NCI-H524 (cell line): ENCODE data around the gene THSD7B.
"Not testable (repeated sequence)": the region's sequence is repeated elsewhere in the genome, so short reads cannot be mapped to it uniquely, and the experiment has no call there.

ENCODE experiments used
- DNase-seq, 2 experiments: peaks; one replicate each; lab custom pipeline; 2025; lab: John Stamatoyannopoulos, UW

THSD7B gene, protein sequence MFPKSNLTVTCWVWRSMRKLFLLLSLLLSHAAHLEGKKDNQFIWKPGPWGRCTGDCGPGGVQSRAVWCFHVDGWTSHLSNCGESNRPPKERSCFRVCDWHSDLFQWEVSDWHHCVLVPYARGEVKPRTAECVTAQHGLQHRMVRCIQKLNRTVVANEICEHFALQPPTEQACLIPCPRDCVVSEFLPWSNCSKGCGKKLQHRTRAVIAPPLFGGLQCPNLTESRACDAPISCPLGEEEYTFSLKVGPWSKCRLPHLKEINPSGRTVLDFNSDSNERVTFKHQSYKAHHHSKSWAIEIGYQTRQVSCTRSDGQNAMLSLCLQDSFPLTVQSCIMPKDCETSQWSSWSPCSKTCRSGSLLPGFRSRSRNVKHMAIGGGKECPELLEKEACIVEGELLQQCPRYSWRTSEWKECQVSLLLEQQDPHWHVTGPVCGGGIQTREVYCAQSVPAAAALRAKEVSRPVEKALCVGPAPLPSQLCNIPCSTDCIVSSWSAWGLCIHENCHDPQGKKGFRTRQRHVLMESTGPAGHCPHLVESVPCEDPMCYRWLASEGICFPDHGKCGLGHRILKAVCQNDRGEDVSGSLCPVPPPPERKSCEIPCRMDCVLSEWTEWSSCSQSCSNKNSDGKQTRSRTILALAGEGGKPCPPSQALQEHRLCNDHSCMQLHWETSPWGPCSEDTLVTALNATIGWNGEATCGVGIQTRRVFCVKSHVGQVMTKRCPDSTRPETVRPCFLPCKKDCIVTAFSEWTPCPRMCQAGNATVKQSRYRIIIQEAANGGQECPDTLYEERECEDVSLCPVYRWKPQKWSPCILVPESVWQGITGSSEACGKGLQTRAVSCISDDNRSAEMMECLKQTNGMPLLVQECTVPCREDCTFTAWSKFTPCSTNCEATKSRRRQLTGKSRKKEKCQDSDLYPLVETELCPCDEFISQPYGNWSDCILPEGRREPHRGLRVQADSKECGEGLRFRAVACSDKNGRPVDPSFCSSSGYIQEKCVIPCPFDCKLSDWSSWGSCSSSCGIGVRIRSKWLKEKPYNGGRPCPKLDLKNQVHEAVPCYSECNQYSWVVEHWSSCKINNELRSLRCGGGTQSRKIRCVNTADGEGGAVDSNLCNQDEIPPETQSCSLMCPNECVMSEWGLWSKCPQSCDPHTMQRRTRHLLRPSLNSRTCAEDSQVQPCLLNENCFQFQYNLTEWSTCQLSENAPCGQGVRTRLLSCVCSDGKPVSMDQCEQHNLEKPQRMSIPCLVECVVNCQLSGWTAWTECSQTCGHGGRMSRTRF (N-terminal part only)

DNA sequence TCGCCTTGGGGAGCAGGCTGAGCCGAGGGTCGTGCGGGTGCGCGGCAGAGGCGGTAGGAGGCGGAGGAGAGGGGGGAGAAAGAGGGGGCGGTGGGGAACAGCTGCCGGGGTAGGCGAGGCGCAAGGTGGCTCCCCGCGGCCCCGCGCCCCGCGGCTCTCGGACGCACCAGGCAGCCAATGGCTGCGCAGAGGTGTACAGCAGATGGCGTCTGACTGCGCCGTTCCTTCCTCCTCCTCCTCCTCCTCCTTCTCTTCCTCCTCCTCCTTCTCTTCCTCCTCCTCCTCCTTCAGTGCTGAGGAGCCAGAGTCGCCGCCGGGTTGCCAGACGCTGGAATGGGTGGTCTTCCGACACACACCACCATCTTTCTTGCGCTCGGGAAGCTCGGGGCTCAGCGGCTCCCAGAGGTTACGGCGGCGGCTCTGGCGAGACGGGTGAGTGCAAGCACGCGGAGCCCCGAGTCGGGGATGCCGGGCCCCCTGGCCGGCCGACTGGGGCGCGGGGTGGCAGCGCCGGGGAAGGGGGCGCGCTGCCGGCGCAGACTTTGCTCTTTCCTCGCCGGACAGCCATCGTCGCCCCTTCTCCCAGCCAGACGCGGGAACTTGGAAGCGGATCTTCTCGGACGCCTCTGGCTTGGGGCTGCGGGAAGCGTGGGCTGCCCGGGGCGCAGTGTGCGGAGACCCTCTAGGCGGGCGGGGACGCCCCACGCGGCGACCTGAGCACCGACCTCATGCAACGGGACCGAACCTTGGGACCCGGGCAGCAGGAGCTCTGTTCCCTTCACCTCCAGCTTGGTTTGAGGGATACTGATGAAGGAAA lies at the start of gene THSD7B:
THSD7B (plus strand) TSS at position 290 of the 817 bp plus-strand sequence. CDS start 116,634 bp downstream, outside the sequence.
- peak; percentile 51 to 73 for DNase-seq

DNA sequence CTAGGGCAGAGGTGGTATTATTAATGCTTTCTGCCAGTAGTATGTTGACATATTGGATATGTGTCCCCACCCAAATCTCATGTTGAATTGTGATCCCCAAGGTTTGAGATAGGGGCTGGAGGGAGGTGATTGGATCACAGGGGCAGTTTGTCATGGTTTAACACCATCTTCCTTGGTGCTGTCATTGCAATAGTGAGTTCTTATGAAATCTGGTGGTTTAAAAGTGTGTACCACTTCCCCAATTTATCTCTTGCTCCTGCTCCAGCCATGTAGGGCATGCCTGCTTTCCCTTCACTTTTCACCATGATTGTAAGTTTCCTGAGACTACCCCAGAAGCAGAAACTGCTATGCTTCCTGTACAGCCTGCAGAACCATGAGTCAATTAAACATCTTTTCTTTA lies 47.1 kb upstream of the THSD7B start:
- no peak for DNase-seq

DNA sequence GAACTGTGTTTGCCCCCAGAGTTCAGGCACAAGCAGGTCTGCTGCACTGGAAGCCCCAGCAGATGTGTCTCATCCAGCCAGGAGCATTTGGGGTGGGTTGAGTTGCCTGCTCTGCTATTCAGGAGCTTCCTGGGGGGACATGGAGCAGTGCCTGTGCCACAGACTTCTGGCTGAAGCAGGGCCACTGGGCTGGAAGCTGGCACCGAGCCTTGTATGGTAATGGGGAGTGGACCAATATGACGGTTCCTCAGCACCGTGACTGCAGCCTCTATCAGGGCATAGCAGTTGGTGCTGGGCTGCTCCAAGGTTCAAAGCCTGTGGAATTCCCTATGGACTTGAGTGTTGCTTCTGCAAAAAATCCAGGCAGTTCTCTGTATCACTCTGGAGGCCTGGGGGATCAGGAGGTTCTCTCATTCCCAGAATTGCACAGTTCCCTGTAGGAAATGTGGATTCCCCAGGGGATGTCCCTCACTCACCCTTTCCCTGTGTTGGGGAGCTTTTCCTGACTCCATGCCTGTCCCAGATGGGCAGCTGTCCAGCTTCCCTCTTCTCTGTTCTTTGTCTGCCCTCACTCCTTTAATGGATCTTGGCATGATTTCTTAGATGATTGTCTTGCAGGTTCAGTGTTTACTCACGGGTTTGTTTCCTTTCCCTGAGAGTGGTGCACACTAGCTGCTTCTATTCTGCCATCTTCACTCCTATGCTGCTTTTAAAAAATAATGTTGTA lies 37.2 kb upstream of the THSD7B start:
- no peak for DNase-seq

DNA sequence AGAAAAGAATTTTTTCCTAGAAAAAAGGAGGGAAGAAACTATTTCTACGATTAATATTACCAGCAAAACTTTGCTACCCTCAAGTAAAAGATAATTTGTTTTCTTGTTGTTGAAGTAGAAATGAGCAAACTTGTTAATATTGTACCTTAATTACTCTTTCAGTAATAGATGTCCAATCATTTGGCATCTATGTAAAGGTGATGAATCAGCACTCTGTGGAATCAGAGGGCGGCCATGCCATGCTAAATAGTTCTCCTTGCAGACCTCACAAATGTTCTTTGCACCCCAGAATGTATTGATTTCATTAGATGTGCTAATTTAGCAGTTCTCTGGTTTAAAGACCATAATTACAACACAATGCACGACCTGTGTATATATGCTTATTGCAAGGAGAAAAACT lies 29.1 kb upstream of the THSD7B start:
- no peak for DNase-seq

DNA sequence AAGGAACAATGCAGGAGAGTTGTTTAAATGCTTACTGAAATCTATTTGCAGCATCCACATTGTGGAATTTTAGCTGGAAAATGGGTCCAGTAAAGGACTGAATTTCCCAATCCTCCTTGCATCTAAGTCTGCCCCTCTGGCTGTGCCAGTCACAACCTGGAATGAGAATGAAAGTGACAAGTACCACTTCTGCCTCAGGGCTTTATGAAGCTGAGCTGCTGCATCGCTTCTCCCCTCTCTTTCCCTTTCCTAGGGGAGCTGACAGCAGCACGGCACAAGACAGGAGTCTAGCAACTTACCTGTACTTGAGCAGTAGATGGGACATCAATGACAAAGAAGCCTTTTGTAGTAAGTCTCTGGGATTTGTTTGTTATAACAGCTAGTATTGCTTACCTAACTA lies 27.3 kb upstream of the THSD7B start:
- DNase-seq: peak in 1 of 2 experiments; percentile 13

DNA sequence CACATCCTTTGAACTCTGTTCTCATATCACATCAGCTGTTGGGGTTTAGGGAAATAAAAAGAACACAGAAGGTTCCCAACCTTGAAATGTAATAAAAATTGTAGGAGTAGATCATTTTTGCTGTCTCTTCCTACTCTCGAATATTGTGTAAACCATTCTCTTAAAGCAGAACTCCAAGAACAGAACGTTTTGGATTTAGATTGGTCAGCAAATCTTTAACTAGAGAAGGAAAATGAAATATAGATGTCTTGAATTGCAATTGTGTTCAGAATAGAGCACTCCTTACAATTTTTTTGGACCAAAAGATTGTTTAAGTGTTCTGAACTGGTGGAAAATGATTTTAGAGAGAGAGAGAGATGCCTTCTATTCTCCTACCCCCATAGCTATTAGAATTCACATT lies 23.9 kb upstream of the THSD7B start:
- no peak for DNase-seq

DNA sequence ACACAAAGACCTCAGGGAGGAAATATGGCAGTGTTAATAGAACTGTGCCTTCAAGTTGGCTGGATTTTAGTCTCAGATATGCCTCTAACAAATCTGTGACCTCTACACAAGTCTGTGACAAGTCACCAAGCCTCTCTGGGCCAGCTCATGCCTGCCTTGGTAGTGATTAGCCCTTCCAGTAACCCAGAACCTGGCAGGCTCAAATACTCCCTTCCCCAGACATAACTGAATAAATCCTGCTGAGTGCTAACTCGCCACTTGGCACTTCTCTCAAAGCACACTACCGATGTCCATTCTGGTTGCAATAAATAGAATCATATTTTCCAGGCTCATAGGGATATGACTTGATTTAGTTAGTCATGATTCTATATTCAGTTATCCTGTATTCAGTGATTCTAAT lies 15.3 kb upstream of the THSD7B start:
- DNase-seq: no peak

DNA sequence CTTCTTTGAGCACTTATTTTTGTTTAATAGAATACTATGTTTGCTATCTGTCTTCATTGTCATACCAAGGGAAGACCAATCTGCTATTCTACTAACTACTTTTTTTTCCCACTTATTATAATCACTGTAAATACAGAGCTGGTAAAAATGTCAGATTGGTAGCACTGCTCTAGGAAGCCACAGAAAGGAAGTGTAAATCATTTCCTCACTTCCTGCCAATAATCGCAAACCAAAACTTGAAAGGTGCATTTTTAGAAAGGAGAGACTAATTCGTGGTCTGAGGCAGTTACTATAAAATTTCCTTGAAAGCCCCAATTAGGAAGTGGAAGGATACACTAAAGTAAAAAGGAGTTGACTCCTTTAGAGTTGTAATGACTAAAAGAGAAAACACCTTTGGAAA lies 13.9 kb upstream of the THSD7B start:
- DNase-seq: no peak

DNA sequence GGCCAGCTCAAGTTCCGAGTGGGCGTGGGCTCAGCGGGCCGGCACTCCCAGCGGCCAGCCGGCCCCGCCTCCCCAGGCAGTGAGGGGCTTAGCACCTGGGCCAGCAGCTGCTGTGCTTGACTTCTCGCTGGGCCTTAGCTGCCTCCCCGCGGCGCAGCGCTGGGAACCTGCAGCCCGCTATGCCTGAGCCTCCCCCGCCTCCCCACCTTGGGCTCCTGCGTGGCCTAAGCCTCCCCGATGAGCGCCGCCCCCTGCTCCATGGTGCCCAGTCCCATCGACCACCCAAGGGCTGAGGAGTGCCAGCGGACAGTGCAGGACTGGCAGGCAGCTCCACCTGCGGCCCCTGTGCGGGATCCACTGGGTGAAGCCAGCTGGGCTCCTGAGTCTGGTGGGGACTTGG lies 6.8 kb upstream of the THSD7B start:
- not testable (repeated sequence) for DNase-seq

DNA sequence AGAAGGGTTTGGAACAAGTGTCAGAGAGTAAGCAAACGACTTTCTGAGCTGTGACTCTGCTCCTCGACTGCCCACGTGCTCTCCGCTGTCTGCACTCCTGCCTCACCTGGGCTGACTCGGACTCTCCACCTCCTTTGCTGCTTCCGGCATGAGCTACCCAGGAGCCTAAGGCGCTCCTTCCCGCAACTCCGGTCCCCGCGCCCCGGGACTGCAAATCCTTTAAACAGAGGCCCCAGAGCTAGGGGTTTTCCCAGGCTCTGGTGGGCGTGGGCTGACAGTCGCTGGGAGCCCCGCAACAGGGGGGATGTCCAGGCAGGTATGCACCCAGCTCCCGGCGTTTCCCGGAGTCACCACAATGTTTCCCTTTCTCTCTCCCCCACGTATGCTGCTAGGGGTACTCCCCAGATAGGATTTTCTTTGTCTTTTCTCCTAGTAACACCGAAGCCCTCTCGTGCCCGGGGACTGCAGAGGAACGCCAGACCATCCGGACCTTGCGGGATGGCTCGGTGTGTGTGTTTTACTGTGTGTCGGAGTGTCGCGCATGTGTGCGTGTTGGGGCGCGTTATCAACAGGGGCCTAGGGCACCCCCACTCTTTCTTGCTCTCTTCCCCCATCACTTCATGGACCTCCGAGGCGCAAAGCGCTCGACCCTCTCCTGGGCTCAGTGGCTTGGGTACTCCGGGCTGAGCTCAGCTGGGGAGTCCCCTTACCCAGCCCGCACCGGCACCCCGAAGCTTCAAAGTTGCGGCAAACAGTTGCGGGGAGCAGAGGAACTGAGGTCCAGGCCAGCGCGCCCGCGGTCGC lies 691 bp upstream of the THSD7B start:
- DNase-seq: peak; percentile 52 to 58

DNA sequence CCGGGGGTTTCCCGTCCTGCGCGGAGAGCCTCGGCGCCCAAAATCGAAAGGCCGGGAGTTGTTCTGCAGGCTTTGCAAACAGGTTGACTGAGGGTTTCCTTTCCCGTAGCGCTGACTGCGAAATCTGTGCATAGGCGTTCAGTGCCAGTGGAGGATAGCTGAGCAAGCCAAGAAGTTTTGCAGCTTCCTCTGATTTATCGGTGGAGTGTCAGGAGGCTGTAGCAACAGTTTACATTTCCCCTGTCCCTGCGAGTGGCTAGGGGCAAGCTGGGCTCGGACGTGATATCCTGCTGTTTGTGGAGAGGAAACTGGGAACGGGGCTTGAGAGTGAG lies 694 bp downstream of the THSD7B start:
- DNase-seq: peak; percentile 32 to 55

DNA sequence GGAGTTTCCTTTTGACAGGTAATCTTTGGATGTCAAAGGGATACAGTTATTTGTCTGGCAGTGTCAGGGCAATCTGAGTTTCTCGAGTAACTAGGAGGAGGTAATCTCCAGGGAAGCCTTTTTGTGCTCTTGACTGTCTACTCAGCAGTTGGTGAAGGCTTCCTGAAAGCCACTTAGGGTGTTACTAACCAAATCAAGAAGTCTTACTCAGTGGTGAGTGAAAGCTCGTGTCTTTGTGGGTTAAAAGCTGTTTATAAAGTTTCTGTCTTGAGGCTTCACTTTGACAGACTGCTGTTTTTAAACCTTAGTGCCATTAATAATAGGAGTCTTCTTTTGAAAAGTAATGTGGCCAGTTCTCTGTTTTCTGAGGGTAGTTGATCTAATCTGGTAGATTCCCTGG lies 1.7 kb downstream of the THSD7B start:
- DNase-seq: peak; percentile 44 to 66

DNA sequence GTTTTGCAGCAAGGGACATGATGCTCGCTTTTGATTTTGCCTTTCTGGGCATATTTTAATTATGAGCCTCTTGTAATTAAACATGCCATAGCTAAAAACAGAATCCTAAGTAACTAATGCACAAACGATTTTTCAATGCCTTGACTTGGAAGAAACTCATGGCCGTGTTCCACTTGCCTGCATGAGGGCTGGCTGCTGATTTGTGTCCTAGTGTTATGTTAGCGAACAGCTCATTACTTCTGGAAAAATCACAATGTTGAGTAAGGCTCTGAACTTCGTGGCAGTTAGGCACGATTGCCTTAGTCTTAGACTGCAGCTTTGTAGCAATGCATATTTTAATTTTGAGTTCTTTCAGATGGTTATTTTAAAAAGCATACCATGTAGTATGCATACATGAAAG lies 4.5 kb downstream of the THSD7B start:
- no peak for DNase-seq

DNA sequence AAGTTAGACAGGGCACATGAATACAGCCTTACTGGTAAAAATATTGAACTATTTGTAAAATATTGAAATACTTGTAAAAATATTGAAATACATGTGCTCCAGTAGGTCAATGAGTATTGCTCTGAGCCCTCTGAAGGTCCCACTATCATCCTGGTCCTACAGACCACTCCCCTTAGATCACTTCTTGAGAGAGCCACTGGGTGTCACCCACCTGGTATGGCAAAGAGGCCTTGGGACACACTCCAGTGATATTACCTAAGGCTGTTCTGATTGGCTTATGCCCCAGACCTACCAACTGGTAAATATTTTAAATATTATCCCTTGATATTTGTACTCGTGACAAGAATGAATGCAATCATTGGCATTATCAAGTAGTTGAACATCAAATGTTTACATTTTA lies 5.0 kb downstream of the THSD7B start:
- DNase-seq: peak in 1 of 2 experiments; percentile 7

DNA sequence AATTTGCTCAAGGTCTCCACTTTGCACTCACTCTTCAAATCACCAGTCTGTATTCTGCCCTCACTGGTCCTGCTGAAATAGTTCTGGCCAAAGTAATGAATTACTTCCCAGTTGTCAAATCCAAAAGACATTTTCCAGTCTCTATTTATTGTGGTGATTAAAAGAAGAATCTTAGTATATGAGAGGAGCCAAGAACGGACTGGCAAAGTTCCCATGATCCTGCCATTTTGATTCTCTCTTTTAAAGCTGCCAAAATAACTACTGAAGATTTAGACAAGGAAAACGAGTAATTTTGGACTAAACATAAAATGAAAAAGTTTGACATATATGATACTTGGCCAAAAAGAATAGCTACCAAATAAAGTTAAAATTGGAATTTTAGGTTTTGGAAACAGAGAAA lies 12.0 kb downstream of the THSD7B start:
- DNase-seq: no peak

DNA sequence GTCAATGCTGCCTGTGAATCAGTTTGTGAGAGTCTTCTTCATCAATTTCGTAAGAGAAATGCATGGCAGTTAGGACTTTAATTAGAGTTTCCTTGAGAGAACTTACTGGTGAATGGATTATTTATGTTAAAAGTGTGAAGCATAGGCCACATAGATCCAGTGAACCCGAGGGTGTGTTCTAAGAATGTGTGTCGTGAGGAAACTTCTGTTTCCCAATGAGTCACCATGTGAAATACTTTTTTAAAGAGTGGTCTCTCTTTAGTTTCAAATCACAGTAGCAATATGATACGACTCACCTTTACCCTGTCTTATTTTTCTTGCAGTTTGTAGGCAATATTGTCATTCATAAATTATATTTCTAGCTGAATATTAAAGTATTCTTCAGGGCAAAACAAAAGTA lies 18.5 kb downstream of the THSD7B start:
- DNase-seq: no peak

DNA sequence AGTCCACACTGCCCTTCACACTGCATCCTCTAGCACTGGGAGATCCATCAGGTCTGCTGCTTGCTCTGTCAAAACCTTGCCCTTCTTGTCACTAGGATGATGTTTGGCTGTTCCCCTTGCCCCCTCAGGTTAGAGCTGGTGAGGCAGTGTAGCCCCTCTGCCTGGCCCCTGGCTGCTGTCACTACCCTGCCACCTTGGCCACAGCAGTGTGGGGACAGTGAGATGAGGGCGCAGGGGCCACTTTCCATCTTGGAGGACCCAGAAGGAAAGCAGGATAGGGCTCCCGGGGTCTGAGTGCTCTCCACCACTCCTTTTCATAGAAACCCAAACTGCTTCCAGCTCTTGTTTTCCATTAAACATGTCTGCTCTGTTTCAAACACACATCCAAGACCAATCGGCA lies 19.9 kb downstream of the THSD7B start:
- DNase-seq: no peak

DNA sequence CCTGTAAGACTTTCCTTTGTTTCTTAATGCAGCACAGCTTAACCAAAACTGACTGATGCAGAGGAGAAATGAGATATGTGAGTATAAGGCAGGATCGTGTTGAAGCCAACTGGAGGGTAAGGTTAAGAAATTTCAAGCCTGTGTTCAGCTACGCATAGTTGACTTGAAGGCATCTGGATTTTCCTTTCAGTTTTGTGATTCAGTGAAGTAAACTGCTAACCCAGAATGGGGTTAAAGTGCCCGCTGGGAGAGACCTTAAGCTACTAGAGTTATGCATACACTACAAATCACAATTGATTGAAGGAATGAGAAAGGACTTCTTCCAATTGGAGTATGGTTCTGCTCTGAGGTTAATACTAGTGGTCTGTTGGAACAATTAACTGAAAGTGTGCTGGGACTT lies 22.6 kb downstream of the THSD7B start:
- no peak for DNase-seq

DNA sequence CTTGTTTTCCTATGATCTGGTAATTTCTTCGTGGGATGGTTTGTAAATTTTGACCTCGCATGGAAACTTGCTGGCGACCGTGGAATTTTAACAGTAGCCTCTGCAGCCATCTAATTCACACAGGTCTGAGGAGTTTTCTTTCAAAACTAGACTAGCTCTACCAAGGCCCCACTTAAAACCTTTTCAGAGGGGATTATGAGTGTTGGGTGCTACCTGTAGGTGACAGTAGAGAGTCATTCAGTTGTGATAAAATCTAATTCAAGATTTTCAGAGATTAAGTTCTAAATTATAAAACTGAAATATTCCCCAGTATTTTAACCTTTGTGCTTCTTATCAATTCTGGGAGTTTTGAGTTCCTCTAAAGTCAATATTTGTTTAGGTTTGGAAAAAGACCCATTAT lies 31.0 kb downstream of the THSD7B start:
- no peak for DNase-seq

DNA sequence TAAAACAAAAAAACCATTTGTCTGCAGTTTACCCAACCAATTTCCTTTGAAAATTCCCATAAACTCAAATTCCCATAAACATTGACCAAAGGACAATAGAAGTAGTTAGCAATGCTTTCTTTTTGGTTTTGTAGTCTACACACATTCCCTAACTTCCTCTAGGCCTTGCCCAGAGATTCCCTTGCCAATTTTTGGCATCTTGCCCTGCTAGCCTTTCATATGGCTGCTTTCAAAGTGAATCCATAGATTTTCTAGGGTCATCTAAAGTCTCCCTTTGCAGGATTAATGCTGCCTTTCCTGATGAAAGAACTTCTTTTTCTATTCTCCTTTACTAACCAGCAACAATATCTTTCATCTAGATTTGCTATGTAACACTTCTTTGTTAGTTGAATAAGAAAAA lies 33.4 kb downstream of the THSD7B start:
- DNase-seq: no peak
